Activated naive CD8-positive, alpha-beta T cell treated with anti-CD3 and anti-CD28 coated beads, Interleukin-2, amount 50 U/mL, for 16 hours (primary cell): ENCODE measurements around the gene TRIP10.
A peak's percentile ranks its signal among the peaks of the same experiment; 100 is the strongest.
"Not testable (repeated sequence)": the region's sequence is repeated elsewhere in the genome, so short reads cannot be mapped to it uniquely, and the experiment has no call there.

Experiments used
- DNase-seq: peaks from one replicate; pipeline ENCODE4 v3.0.0-alpha.2; 2020; ENCODE audit warnings: low read depth, low spot score

Gene TRIP10

GRCh38 chr19:6739390-6739882 is at the start of gene TRIP10:
Gene TRIP10, plus strand, starts transcription at chr19:6739680. Its CDS starts 82 bp downstream, at chr19:6739762.
- DNase-seq = peak; percentile 52

GRCh38 chr19:6690160-6690885 is 49.2 kb upstream of the TRIP10 start:
- no peak for DNase-seq

GRCh38 chr19:6691342-6691741 is 48.1 kb upstream of the TRIP10 start:
- no peak for DNase-seq

GRCh38 chr19:6692027-6692426 is 47.5 kb upstream of the TRIP10 start:
- DNase-seq = no peak

GRCh38 chr19:6693056-6693471 is 46.4 kb upstream of the TRIP10 start:
- DNase-seq = no peak

GRCh38 chr19:6693681-6694080 is 45.8 kb upstream of the TRIP10 start:
- no peak for DNase-seq

GRCh38 chr19:6694147-6694815 is 45.2 kb upstream of the TRIP10 start:
- DNase-seq = no peak

GRCh38 chr19:6696239-6696820 is 43.1 kb upstream of the TRIP10 start:
- DNase-seq = no peak

- DNase-seq = no peak
Measured at GRCh38 chr19:6697291-6697690, 42.2 kb upstream of the TRIP10 start.

GRCh38 chr19:6699935-6700334 is 39.5 kb upstream of the TRIP10 start:
- DNase-seq = no peak

- DNase-seq = no peak
Measured at GRCh38 chr19:6700586-6701316, 38.7 kb upstream of the TRIP10 start.

- DNase-seq = no peak
Measured at GRCh38 chr19:6705931-6706632, 33.4 kb upstream of the TRIP10 start.

- no peak for DNase-seq
Measured at GRCh38 chr19:6706633-6706958, 32.9 kb upstream of the TRIP10 start.

- no peak for DNase-seq
Measured at GRCh38 chr19:6707011-6707657, 32.3 kb upstream of the TRIP10 start.

- no peak for DNase-seq
Measured at GRCh38 chr19:6707658-6708018, 31.8 kb upstream of the TRIP10 start.

GRCh38 chr19:6708346-6708745 is 31.1 kb upstream of the TRIP10 start:
- no peak for DNase-seq

- DNase-seq = not testable (repeated sequence)
Measured at GRCh38 chr19:6708913-6709312, 30.6 kb upstream of the TRIP10 start.

- DNase-seq = no peak
Measured at GRCh38 chr19:6709549-6709948, 29.9 kb upstream of the TRIP10 start.

GRCh38 chr19:6710273-6711077 is 29.0 kb upstream of the TRIP10 start:
- no peak for DNase-seq

- DNase-seq = no peak
Measured at GRCh38 chr19:6711078-6711361, 28.5 kb upstream of the TRIP10 start.

- no peak for DNase-seq
Measured at GRCh38 chr19:6711605-6712004, 27.9 kb upstream of the TRIP10 start.
